HFFc6 (cell line): ENCODE data around the gene KCNJ11. TPM values are rescaled to one million over a fixed set of nuclear protein-coding genes. Genes with fewer than 3 reads are reported as not detected.
A peak's percentile ranks its signal among the peaks of the same experiment; 100 is the strongest.

ENCODE experiments used
- DNase-seq: peaks from one replicate; pipeline ENCODE4 v3.0.0-alpha.2; 2018
- H3K27ac Mint-ChIP-seq: 2 replicates; pipeline ENCODE4 v1.8.0; 2020; ENCODE audit warnings: mild to moderate bottlenecking, mixed read lengths
- H3K27me3 Mint-ChIP-seq: 2 replicates; pipeline ENCODE4 v1.8.0; 2021; ENCODE audit warnings: mild to moderate bottlenecking, moderate library complexity, mixed read lengths; ENCODE audit not compliant: insufficient read depth
- H3K36me3 Mint-ChIP-seq: 2 replicates; pipeline ENCODE4 v1.8.0; 2021; ENCODE audit warnings: low read depth, mixed read lengths
- H3K4me1 Mint-ChIP-seq: 2 replicates; pipeline ENCODE4 v1.8.0; 2020; ENCODE audit warnings: low read depth, mixed read lengths
- H3K4me3 Mint-ChIP-seq: 2 replicates; pipeline ENCODE4 v1.8.0; 2020; ENCODE audit warnings: mild to moderate bottlenecking, moderate library complexity, mixed read lengths
- H3K9me3 Mint-ChIP-seq: 2 replicates; pipeline ENCODE4 v1.8.0; 2020; ENCODE audit warnings: mild to moderate bottlenecking, mixed read lengths
- CTCF ChIP-seq: fragments of 200-600 bp; sonication (generic); IDR thresholded peaks from 2 replicates; pipeline ENCODE4 v1.5.0; 2021; ENCODE audit warnings: antibody characterized with exemption, mild to moderate bottlenecking
- total RNA-seq, 6 experiments: library from RNA; stranded (reverse); fragmentation: NEBNext Ultra II Directional; extraction: Animal tissue kit (Norgen Biotek cat#: 25700); gene quantifications; 2 replicates in 1 of 6; 3 replicates in 5 of 6; pipeline ENCODE4 v1.2.3, GENCODE V29; 2021

The KCNJ11 gene
- total RNA-seq, 6 experiments from 2014 or later: not detected

DNA sequence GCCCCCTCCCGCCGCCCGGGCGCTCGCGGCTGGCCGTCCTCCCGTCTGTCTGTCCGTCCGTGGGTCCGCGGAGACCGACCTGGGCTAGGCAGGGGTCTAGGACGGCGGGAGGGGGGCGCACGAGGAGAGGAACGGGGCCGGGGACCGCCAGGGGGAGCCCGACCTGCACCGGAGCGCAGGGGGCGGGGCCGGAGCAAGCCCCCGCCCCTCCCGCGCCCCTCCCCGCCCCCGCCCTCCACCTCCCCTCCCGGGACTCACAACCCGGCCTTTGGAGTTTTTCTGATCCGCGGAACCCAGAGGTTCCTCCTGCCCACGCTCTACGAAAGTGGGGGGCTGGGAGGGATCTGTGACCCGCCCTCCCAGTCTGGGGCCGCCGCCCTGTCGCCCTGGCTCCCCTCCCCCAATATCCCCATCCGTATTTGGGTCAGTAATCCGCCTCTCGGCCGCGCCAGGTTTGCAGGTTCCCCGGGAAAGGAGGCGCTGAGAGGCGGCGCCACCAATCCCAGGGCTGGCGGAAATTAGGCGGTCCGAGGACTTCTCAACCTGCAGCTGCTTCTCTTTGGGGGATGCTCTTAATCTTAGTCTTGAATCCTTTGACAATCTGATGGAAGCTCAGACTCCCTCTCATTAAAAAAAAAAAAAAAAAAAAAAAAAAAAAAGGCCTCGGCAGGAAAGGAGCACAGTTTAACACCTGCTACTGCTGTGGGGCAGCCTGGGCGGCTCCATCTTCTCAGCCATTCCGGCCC lies 925 bp upstream of the KCNJ11 start:
- peaks cover 15% of the 10 kb centered on the region for H3K27me3 Mint-ChIP-seq
- H3K36me3 Mint-ChIP-seq: no peaks in the 10 kb centered on the region
- H3K4me1 Mint-ChIP-seq: 0 out of 2 replicates have a peak, but pooled peaks cover 3% of the 10 kb centered on the region
- DNase-seq: no peak
- peak; percentile 82 for TF ChIP-seq CTCF
- H3K27ac Mint-ChIP-seq: no peak overlapping the region
- no peaks in the 10 kb centered on the region for H3K9me3 Mint-ChIP-seq
- H3K4me3 Mint-ChIP-seq: peak overlapping the region; percentile 60; the same call in 1 of the 2 replicates

- no peak overlapping the region for H3K27ac Mint-ChIP-seq
- H3K27me3 Mint-ChIP-seq: peaks cover 12% of the 10 kb centered on the region
- DNase-seq: no peak
- no peak for TF ChIP-seq CTCF
- no peaks in the 10 kb centered on the region for H3K36me3 Mint-ChIP-seq
- no peaks in the 10 kb centered on the region for H3K9me3 Mint-ChIP-seq
- H3K4me3 Mint-ChIP-seq: no peak overlapping the region; the same call in 1 of the 2 replicates
- peaks cover 17% of the 10 kb centered on the region for H3K4me1 Mint-ChIP-seq
These were observed 648 bp downstream of the KCNJ11 start for GRCh38 chr11:17387811-17388210.

DNA sequence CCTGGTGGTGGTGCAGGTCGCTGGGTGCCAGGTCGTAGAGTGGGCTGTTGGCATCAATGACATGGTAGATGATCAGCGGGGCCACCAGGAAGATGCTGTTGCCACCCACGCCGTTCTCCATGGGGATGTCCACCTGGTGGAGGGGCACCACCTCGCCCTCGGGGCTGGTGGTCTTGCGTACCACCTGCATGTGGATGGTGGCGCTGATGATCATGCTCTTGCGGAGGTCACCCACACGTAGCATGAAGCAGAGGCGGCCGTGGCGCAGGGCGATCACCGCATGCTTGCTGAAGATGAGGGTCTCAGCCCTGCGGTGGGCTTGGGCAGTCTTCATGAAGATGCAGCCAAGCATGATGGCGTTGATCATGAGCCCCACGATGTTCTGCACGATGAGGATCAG lies 1.2 kb downstream of the KCNJ11 start:
- peaks cover 23% of the 10 kb centered on the region for H3K4me1 Mint-ChIP-seq
- no peak for DNase-seq
- peaks cover 12% of the 10 kb centered on the region for H3K27me3 Mint-ChIP-seq
- no peaks in the 10 kb centered on the region for H3K36me3 Mint-ChIP-seq
- no peak overlapping the region for H3K27ac Mint-ChIP-seq
- TF ChIP-seq CTCF: no peak
- H3K4me3 Mint-ChIP-seq: no peak overlapping the region; the same call in 1 of the 2 replicates
- H3K9me3 Mint-ChIP-seq: no peaks in the 10 kb centered on the region

DNA sequence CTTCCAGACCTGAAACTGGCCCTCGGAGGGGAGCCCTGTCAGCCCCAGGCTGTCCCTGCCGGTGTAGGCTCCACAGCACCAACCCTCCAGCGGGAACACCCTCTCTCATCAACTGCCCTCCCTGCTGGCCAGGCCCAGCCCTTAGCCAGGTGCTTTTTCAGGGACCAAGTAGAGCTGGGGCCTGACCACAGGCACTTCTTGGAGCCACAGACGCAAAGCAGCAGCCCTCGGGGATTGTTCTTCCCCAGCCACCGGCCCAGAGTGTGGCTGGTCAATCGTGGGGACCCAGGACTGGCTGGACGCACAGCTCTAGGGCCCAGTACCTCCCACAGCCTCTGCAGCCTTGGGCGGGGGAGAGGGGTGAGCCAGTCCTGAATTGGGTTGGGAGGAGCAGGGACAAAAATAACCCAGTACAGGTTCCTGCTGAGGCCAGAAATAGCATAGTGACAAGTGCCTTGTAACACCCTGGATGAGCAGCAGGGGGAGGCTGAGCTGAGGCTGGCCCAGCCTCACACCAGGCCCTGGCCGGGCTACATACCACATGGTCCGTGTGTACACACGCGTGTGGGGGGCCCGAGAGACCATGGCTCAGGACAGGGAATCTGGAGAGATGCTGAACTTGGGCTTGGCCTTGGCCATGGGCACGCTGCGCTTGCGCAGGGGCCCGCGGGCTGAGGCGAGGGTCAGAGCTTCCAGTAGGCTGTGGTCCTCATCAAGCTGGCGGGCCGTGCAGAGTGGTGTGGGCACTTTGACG lies 2.0 kb downstream of the KCNJ11 start:
- DNase-seq: peak; percentile 20
- Mint-ChIP-seq H3K9me3 (no peaks in the 10 kb centered on the region), H3K27me3 (peaks cover 12% of the 10 kb centered on the region), H3K4me3 (no peak overlapping the region), H3K27ac (no peak overlapping the region), H3K4me1 (peaks cover 30% of the 10 kb centered on the region), H3K36me3 (no peaks in the 10 kb centered on the region)
- TF ChIP-seq CTCF: peak; percentile 79

DNA sequence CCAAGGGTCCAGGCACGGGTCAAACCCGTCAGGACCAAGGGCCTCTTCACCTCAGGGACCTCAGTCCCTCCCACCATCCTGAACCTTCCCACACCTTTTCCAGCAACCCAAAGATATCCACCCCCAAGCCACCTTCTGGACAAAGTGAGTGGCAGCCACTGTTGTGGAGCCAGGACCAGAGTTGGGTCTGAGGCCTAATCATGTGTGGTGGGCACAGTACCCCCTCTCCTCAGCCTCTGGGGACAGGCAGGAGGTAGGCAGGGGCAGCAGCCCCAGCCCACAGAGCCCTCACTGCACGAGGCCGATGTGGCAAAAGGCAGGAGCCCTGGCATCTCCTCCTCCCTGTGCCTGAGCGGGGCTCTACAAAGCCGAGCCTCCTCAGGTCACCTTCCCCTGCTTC lies 2.5 kb downstream of the KCNJ11 start:
- Mint-ChIP-seq H3K4me3 (no peak overlapping the region), H3K4me1 (peaks cover 36% of the 10 kb centered on the region), H3K27me3 (peaks cover 8% of the 10 kb centered on the region), H3K9me3 (no peaks in the 10 kb centered on the region), H3K36me3 (no peaks in the 10 kb centered on the region), H3K27ac (no peak overlapping the region)
- TF ChIP-seq CTCF: no peak
- no peak for DNase-seq
